ENCODE results near the gene SLC15A1.

- TF ChIP-seq CTCF (IDR thresholded peaks at IDR 0.05; ENCODE audit: low read depth, low read length, missing input control) (no peak), ZBTB33 (IDR thresholded peaks at IDR 0.05) (no peak), JUND (IDR thresholded peaks at IDR 0.05) (no peak), YY1 (IDR thresholded peaks at IDR 0.05) (no peak), ATF3 (IDR thresholded peaks at IDR 0.05) (no peak), TAF1 (conservative IDR thresholded peaks at IDR 0.05) (no peak), RAD21 (IDR thresholded peaks at IDR 0.05) (no peak)
- TF ChIP-seq, protein P1, sequence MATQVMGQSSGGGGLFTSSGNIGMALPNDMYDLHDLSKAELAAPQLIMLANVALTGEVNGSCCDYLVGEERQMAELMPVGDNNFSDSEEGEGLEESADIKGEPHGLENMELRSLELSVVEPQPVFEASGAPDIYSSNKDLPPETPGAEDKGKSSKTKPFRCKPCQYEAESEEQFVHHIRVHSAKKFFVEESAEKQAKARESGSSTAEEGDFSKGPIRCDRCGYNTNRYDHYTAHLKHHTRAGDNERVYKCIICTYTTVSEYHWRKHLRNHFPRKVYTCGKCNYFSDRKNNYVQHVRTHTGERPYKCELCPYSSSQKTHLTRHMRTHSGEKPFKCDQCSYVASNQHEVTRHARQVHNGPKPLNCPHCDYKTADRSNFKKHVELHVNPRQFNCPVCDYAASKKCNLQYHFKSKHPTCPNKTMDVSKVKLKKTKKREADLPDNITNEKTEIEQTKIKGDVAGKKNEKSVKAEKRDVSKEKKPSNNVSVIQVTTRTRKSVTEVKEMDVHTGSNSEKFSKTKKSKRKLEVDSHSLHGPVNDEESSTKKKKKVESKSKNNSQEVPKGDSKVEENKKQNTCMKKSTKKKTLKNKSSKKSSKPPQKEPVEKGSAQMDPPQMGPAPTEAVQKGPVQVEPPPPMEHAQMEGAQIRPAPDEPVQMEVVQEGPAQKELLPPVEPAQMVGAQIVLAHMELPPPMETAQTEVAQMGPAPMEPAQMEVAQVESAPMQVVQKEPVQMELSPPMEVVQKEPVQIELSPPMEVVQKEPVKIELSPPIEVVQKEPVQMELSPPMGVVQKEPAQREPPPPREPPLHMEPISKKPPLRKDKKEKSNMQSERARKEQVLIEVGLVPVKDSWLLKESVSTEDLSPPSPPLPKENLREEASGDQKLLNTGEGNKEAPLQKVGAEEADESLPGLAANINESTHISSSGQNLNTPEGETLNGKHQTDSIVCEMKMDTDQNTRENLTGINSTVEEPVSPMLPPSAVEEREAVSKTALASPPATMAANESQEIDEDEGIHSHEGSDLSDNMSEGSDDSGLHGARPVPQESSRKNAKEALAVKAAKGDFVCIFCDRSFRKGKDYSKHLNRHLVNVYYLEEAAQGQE (IDR thresholded peaks at IDR 0.05): no peak
These were observed 28.6 kb upstream of the SLC15A1 start for GRCh38 chr13:98781045-98781444.

Data from liver (tissue), 3 donors.